ENCODE measurements around the gene NPY2R. TPM values are rescaled to one million over a fixed set of nuclear protein-coding genes. Genes with fewer than 3 reads are reported as not detected.

Gene NPY2R, protein sequence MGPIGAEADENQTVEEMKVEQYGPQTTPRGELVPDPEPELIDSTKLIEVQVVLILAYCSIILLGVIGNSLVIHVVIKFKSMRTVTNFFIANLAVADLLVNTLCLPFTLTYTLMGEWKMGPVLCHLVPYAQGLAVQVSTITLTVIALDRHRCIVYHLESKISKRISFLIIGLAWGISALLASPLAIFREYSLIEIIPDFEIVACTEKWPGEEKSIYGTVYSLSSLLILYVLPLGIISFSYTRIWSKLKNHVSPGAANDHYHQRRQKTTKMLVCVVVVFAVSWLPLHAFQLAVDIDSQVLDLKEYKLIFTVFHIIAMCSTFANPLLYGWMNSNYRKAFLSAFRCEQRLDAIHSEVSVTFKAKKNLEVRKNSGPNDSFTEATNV
- total RNA-seq = not detected in 2 replicates

GRCh38 chr4:155208258-155209054 is at the start of gene NPY2R:
Gene NPY2R (plus strand): TSS chr4:155208636. CDS start chr4:155213940, 5,304 bp downstream.

Other genes with a start within 250 kb of the NPY2R start
- 8.1 and 18.9 TPM in 2 replicates for gene MAP9, start 168.3 kb downstream of the NPY2R start, total RNA-seq

Data from smooth muscle cell of trachea (primary cell).